Measurements from ENCODE around the gene TOM1L2. TPM values are rescaled to one million over a fixed set of nuclear protein-coding genes. Genes with fewer than 3 reads are reported as not detected.

The TOM1L2 gene
- total RNA-seq, 2 experiments from 2014 or later = 29.5 to 32.0 TPM

GRCh38 chr17:17978481-17979424 is 6.6 kb upstream of the TOM1L2 start:
- CTCF ChIA-PET = no interaction called here
- H3K9me3 Mint-ChIP-seq = no peaks in the 10 kb centered on the region
- no peaks in the 10 kb centered on the region for H3K36me3 Mint-ChIP-seq (ENCODE audit: low read depth)
- peaks cover 3% of the 10 kb centered on the region for H3K4me1 Mint-ChIP-seq
- H3K4me3 Mint-ChIP-seq = no peak overlapping the region
- H3K27ac Mint-ChIP-seq = no peak overlapping the region
- DNase-seq = no peak
- POLR2A ChIA-PET = no interaction called here
- no peaks in the 10 kb centered on the region for H3K27me3 Mint-ChIP-seq

GRCh38 chr17:17976931-17977570 is 4.9 kb upstream of the TOM1L2 start:
- Mint-ChIP-seq H3K27ac (no peak overlapping the region), H3K36me3 (ENCODE audit: low read depth) (no peaks in the 10 kb centered on the region), H3K4me1 (peaks cover 12% of the 10 kb centered on the region), H3K9me3 (no peaks in the 10 kb centered on the region), H3K4me3 (no peak overlapping the region), H3K27me3 (no peaks in the 10 kb centered on the region)
- ChIA-PET CTCF (no interaction called here), POLR2A (no interaction called here)
- DNase-seq = no peak

- Mint-ChIP-seq H3K4me1 (peaks cover 23% of the 10 kb centered on the region), H3K27me3 (no peaks in the 10 kb centered on the region), H3K9me3 (no peaks in the 10 kb centered on the region), H3K27ac (no peak overlapping the region), H3K4me3 (no peak overlapping the region), H3K36me3 (ENCODE audit: low read depth) (no peaks in the 10 kb centered on the region)
- ChIA-PET POLR2A (no interaction called here), CTCF (interaction anchor here (0.6 to 1.1 kb wide), 2 partner anchors 9 to 195 kb away, joined by 3 to 6 read pairs; no protein-coding TSS in a partner anchor)
- no peak for DNase-seq
Observed at GRCh38 chr17:17975436-17975835, 3.2 kb upstream of the TOM1L2 start.

GRCh38 chr17:17972952-17973254 is 703 bp upstream of the TOM1L2 start:
- no peaks in the 10 kb centered on the region for H3K27me3 Mint-ChIP-seq
- DNase-seq = no peak
- POLR2A ChIA-PET = interaction anchor here (0.9 kb wide), 1 partner anchor 13 kb away, joined by 3 read pairs; no protein-coding TSS in a partner anchor
- H3K4me1 Mint-ChIP-seq = peaks cover 38% of the 10 kb centered on the region
- no peaks in the 10 kb centered on the region for H3K9me3 Mint-ChIP-seq
- peak overlapping the region; percentile 95 for H3K4me3 Mint-ChIP-seq
- H3K27ac Mint-ChIP-seq = peak overlapping the region; percentile 50
- CTCF ChIA-PET = interaction anchor here (1.1 to 1.5 kb wide), 2 partner anchors 15 to 19 kb away, joined by 4 read pairs; no protein-coding TSS in a partner anchor
- no peaks in the 10 kb centered on the region for H3K36me3 Mint-ChIP-seq (ENCODE audit: low read depth)

- H3K27me3 Mint-ChIP-seq = no peaks in the 10 kb centered on the region
- ChIA-PET CTCF (interaction anchor here (0.9 kb wide), 1 partner anchor 9 kb away, joined by 5 read pairs; no protein-coding TSS in a partner anchor), POLR2A (no interaction called here)
- H3K36me3 Mint-ChIP-seq (ENCODE audit: low read depth) = no peaks in the 10 kb centered on the region
- peak; percentile 37 for DNase-seq
- H3K4me3 Mint-ChIP-seq = peak overlapping the region; percentile 77
- peak overlapping the region; percentile 78 for H3K27ac Mint-ChIP-seq
- H3K4me1 Mint-ChIP-seq = peaks cover 48% of the 10 kb centered on the region
- no peaks in the 10 kb centered on the region for H3K9me3 Mint-ChIP-seq
Observed at GRCh38 chr17:17971431-17972125, 622 bp downstream of the TOM1L2 start.

- H3K27me3 Mint-ChIP-seq = no peaks in the 10 kb centered on the region
- POLR2A ChIA-PET = no interaction called here
- H3K27ac Mint-ChIP-seq = peak overlapping the region; percentile 78
- CTCF ChIA-PET = no interaction called here
- peak overlapping the region; percentile 77 for H3K4me3 Mint-ChIP-seq
- no peaks in the 10 kb centered on the region for H3K36me3 Mint-ChIP-seq (ENCODE audit: low read depth)
- H3K4me1 Mint-ChIP-seq = peaks cover 55% of the 10 kb centered on the region
- no peaks in the 10 kb centered on the region for H3K9me3 Mint-ChIP-seq
- no peak for DNase-seq
Observed at GRCh38 chr17:17970699-17971430, 1.3 kb downstream of the TOM1L2 start.

- POLR2A ChIA-PET = no interaction called here
- Mint-ChIP-seq H3K27ac (no peak overlapping the region), H3K27me3 (no peaks in the 10 kb centered on the region), H3K4me3 (no peak overlapping the region), H3K36me3 (ENCODE audit: low read depth) (peaks cover 8% of the 10 kb centered on the region), H3K9me3 (no peaks in the 10 kb centered on the region), H3K4me1 (peaks cover 67% of the 10 kb centered on the region)
- CTCF ChIA-PET = interaction anchor here (1.1 to 2.0 kb wide), 2 partner anchors 10 to 28 kb away, joined by 5 to 7 read pairs; no protein-coding TSS in a partner anchor
- no peak for DNase-seq
Observed at GRCh38 chr17:17966399-17966798, 5.8 kb downstream of the TOM1L2 start.

GRCh38 chr17:17965152-17965721 is 7.0 kb downstream of the TOM1L2 start:
- ChIA-PET CTCF (interaction anchor here (1.1 to 2.0 kb wide), 2 partner anchors 9 to 29 kb away, joined by 5 to 7 read pairs; no protein-coding TSS in a partner anchor), POLR2A (no interaction called here)

GRCh38 chr17:17964710-17965109 is 7.5 kb downstream of the TOM1L2 start:
- Mint-ChIP-seq H3K27ac (no peak overlapping the region), H3K27me3 (no peaks in the 10 kb centered on the region), H3K4me3 (no peak overlapping the region), H3K36me3 (ENCODE audit: low read depth) (peaks cover 15% of the 10 kb centered on the region), H3K9me3 (no peaks in the 10 kb centered on the region), H3K4me1 (peaks cover 69% of the 10 kb centered on the region)
- no peak for DNase-seq
- POLR2A ChIA-PET = no interaction called here
- CTCF ChIA-PET = no interaction called here

More at GRCh38 chr17:17965152-17965721, 7.0 kb downstream of the TOM1L2 start:
- DNase-seq = no peak
- Mint-ChIP-seq H3K4me3 (no peak overlapping the region), H3K27ac (no peak overlapping the region), H3K36me3 (ENCODE audit: low read depth) (peaks cover 15% of the 10 kb centered on the region), H3K9me3 (no peaks in the 10 kb centered on the region), H3K4me1 (peaks cover 67% of the 10 kb centered on the region), H3K27me3 (no peaks in the 10 kb centered on the region)

- Mint-ChIP-seq H3K4me3 (no peak overlapping the region), H3K27ac (no peak overlapping the region), H3K9me3 (no peaks in the 10 kb centered on the region), H3K36me3 (ENCODE audit: low read depth) (peaks cover 15% of the 10 kb centered on the region), H3K27me3 (no peaks in the 10 kb centered on the region), H3K4me1 (peaks cover 73% of the 10 kb centered on the region)
- no peak for DNase-seq
- ChIA-PET CTCF (no interaction called here), POLR2A (no interaction called here)
Observed at GRCh38 chr17:17963694-17964436, 8.3 kb downstream of the TOM1L2 start.

- ChIA-PET CTCF (interaction anchor here (1.9 kb wide), 1 partner anchor 9 kb away, joined by 5 read pairs; the partner anchor contains the start of genes DRC3 and TOM1L2), POLR2A (no interaction called here)
- no peak overlapping the region for H3K27ac Mint-ChIP-seq
- no peak overlapping the region for H3K4me3 Mint-ChIP-seq
- H3K27me3 Mint-ChIP-seq = no peaks in the 10 kb centered on the region
- H3K4me1 Mint-ChIP-seq = peaks cover 77% of the 10 kb centered on the region
- peaks cover 17% of the 10 kb centered on the region for H3K36me3 Mint-ChIP-seq (ENCODE audit: low read depth)
- no peak for DNase-seq
- no peaks in the 10 kb centered on the region for H3K9me3 Mint-ChIP-seq
Observed at GRCh38 chr17:17963066-17963465, 9.1 kb downstream of the TOM1L2 start.
